ENCODE measurements around the gene CLEC17A. TPM values are rescaled to one million over a fixed set of nuclear protein-coding genes. Genes with fewer than 3 reads are reported as not detected.

CLEC17A gene
- polyA plus RNA-seq, 2 donors = 0.01 to 0.08 TPM

- 54 to 59% methylated on average over 6 of the region's 6 CpGs for WGBS, 2 donors
- Histone ChIP-seq H3K4me3 (ENCODE audit: low read depth in 1 of 2, low read length in 2 of 2) (no peak overlapping the region), H3K9me3 (ENCODE audit: control insufficient read depth in 2 of 2, insufficient read depth in 1 of 2, low read depth in 1 of 2, low read length in 1 of 2) (no peaks in the 10 kb centered on the region), H3K36me3 (ENCODE audit: control insufficient read depth in 2 of 2, insufficient read depth in 2 of 2, low read length in 1 of 2) (no peaks in the 10 kb centered on the region), H3K4me1 (ENCODE audit: control insufficient read depth in 2 of 2, insufficient read depth in 2 of 2, low read length in 1 of 2) (no peaks in the 10 kb centered on the region), H3K27me3 (ENCODE audit: control insufficient read depth in 1 of 2, insufficient read depth in 2 of 2, low read length in 2 of 2) (no peaks in the 10 kb centered on the region), H3K27ac (ENCODE audit: low read depth in 2 of 2, low read length in 1 of 2) (no peak overlapping the region)
Measured at GRCh38 chr19:14659874-14660489, 77.1 kb downstream of the CLEC17A start.

- WGBS, 2 donors = 64 to 70% methylated on average over 12 of the region's 12 CpGs
- H3K27me3 ChIP-seq (ENCODE audit: control insufficient read depth in 1 of 2, insufficient read depth in 2 of 2, low read length in 2 of 2) = no peaks in the 10 kb centered on the region
- H3K36me3 ChIP-seq (ENCODE audit: control insufficient read depth in 2 of 2, insufficient read depth in 2 of 2, low read length in 1 of 2) = no peaks in the 10 kb centered on the region
- no peak overlapping the region for H3K4me3 ChIP-seq (ENCODE audit: low read depth in 1 of 2, low read length in 2 of 2)
- no peaks in the 10 kb centered on the region for H3K4me1 ChIP-seq (ENCODE audit: control insufficient read depth in 2 of 2, insufficient read depth in 2 of 2, low read length in 1 of 2)
- no peaks in the 10 kb centered on the region for H3K9me3 ChIP-seq (ENCODE audit: control insufficient read depth in 2 of 2, insufficient read depth in 1 of 2, low read depth in 1 of 2, low read length in 1 of 2)
- H3K27ac ChIP-seq (ENCODE audit: low read depth in 2 of 2, low read length in 1 of 2) = no peak overlapping the region
Measured at GRCh38 chr19:14661372-14661924, 78.6 kb downstream of the CLEC17A start.

Other genes with a start within 250 kb of the CLEC17A start
- gene ADGRE5, start 201.6 kb upstream of the CLEC17A start, polyA plus RNA-seq = 1 to 10 TPM; 4.5 to 6.1 TPM
- 100 to 1,000 TPM in 1 of 2 donors, 10 to 100 TPM in 1; 92.6 to 111 TPM for gene DDX39A, start 163.7 kb upstream of the CLEC17A start, polyA plus RNA-seq
- 10 to 100 TPM; 10.7 to 12.6 TPM for gene PKN1, start 149.8 kb upstream of the CLEC17A start, polyA plus RNA-seq
- under 1 TPM; 0.32 to 0.47 TPM for gene PTGER1, start 107.7 kb upstream of the CLEC17A start, polyA plus RNA-seq
- 100 to 1,000 TPM; 269 to 368 TPM for gene GIPC1, start 87.0 kb upstream of the CLEC17A start, polyA plus RNA-seq
- gene DNAJB1, start 64.7 kb upstream of the CLEC17A start, polyA plus RNA-seq = 100 to 1,000 TPM; 249 to 309 TPM
- 100 to 1,000 TPM; 362 to 444 TPM for gene TECR, start 53.5 kb upstream of the CLEC17A start, polyA plus RNA-seq
- gene NDUFB7, start 11.0 kb upstream of the CLEC17A start, polyA plus RNA-seq = 100 to 1,000 TPM; 471 to 517 TPM
- gene ADGRE3, start 91.8 kb downstream of the CLEC17A start, polyA plus RNA-seq = under 1 TPM in 1 of 2 donors, not detected in 1; 0.07 TPM
- gene ZNF333, start 107.0 kb downstream of the CLEC17A start, polyA plus RNA-seq = 1 to 10 TPM; 4.0 to 6.9 TPM
- gene ADGRE2, start 195.5 kb downstream of the CLEC17A start, polyA plus RNA-seq = under 1 TPM; 0.22 to 0.73 TPM

Data from esophagus (tissue), 2 donors.